Muscle layer of colon (tissue), 2 donors: ENCODE data around the gene GLRX.
"Not testable (repeated sequence)": the region's sequence is repeated elsewhere in the genome, so short reads cannot be mapped to it uniquely, and the experiment has no call there.

ENCODE experiments used
- H3K27ac ChIP-seq: one replicate; pipeline ENCODE4 v1.7.0; 2013; ENCODE audit warnings: low read depth, mild to moderate bottlenecking, low read length, moderate library complexity
- H3K27me3 ChIP-seq, 2 donors: one replicate each; pipeline ENCODE4 v1.7.0; 2013; ENCODE audit warnings: low read length in 2 of 2, mild to moderate bottlenecking in 2 of 2; ENCODE audit not compliant: insufficient read depth in 2 of 2, control insufficient read depth in 1 of 2
- H3K36me3 ChIP-seq: one replicate; pipeline ENCODE4 v1.7.0; 2013; ENCODE audit warnings: mild to moderate bottlenecking, low read length; ENCODE audit not compliant: insufficient read depth
- H3K4me1 ChIP-seq: one replicate; pipeline ENCODE4 v1.7.0; 2013; ENCODE audit warnings: mild to moderate bottlenecking, low read length; ENCODE audit not compliant: insufficient read depth
- H3K4me3 ChIP-seq, 2 donors: one replicate each; pipeline ENCODE4 v1.7.0; 2013; ENCODE audit warnings: low read length in 2 of 2, low read depth in 1 of 2, mild to moderate bottlenecking in 1 of 2, moderate library complexity in 1 of 2
- H3K9ac ChIP-seq: one replicate; pipeline ENCODE4 v1.7.0; 2013; ENCODE audit warnings: low read length
- H3K9me3 ChIP-seq: one replicate; pipeline ENCODE4 v1.7.0; 2013; ENCODE audit warnings: mild to moderate bottlenecking, low read length
- donor health status: abdominal sarcoma.
- donor health status: Adenocarcinoma of cecum.

GLRX gene

GRCh38 chr5:95822542-95823181 lies at the start of gene GLRX:
Gene GLRX (minus strand): TSS chr5:95822726. CDS start chr5:95822662, 64 bp downstream.
- Histone ChIP-seq H3K27me3 (no peaks in the 10 kb centered on the region), H3K36me3 (no peaks in the 10 kb centered on the region), H3K4me1 (peaks cover 40% of the 10 kb centered on the region), H3K9me3 (no peaks in the 10 kb centered on the region), H3K4me3 (peak within 1 kb of the TSS; percentile 95 to 99), H3K27ac (peak within 1 kb of the TSS; percentile 72), H3K9ac (peak within 1 kb of the TSS; percentile 91)

- H3K4me1 ChIP-seq = no peaks in the 10 kb centered on the region
- H3K9me3 ChIP-seq = no peaks in the 10 kb centered on the region
These were observed 48.8 kb upstream of the GLRX start for GRCh38 chr5:95871146-95871806.

GRCh38 chr5:95870105-95870672 lies 47.7 kb upstream of the GLRX start:
- H3K4me1 ChIP-seq = no peaks in the 10 kb centered on the region
- H3K27ac ChIP-seq = no peak overlapping the region
- H3K4me3 ChIP-seq = no peak overlapping the region
- H3K27me3 ChIP-seq = no peaks in the 10 kb centered on the region
- no peaks in the 10 kb centered on the region for H3K36me3 ChIP-seq
- H3K9ac ChIP-seq = no peak overlapping the region
- H3K9me3 ChIP-seq = no peaks in the 10 kb centered on the region

More at GRCh38 chr5:95871146-95871806, 48.8 kb upstream of the GLRX start:
- Histone ChIP-seq H3K9ac (no peak overlapping the region), H3K4me3 (no peak overlapping the region), H3K27ac (no peak overlapping the region), H3K27me3 (no peaks in the 10 kb centered on the region), H3K36me3 (no peaks in the 10 kb centered on the region)

GRCh38 chr5:95869173-95869855 lies 46.8 kb upstream of the GLRX start:
- not testable (repeated sequence) for H3K4me1 ChIP-seq, H3K4me3 ChIP-seq, H3K9ac ChIP-seq, H3K27ac ChIP-seq, H3K36me3 ChIP-seq, H3K9me3 ChIP-seq, H3K27me3 ChIP-seq

GRCh38 chr5:95868136-95868535 lies 45.6 kb upstream of the GLRX start:
- H3K9me3 ChIP-seq = no peaks in the 10 kb centered on the region
- H3K27me3 ChIP-seq = no peaks in the 10 kb centered on the region
- no peak overlapping the region for H3K9ac ChIP-seq
- no peaks in the 10 kb centered on the region for H3K36me3 ChIP-seq
- no peak overlapping the region for H3K4me3 ChIP-seq
- no peak overlapping the region for H3K27ac ChIP-seq
- no peaks in the 10 kb centered on the region for H3K4me1 ChIP-seq

GRCh38 chr5:95866435-95867040 lies 44.0 kb upstream of the GLRX start:
- H3K9me3 ChIP-seq = no peaks in the 10 kb centered on the region
- no peak overlapping the region for H3K9ac ChIP-seq
- no peaks in the 10 kb centered on the region for H3K4me1 ChIP-seq
- H3K27me3 ChIP-seq = no peaks in the 10 kb centered on the region
- H3K27ac ChIP-seq = no peak overlapping the region
- H3K4me3 ChIP-seq = no peak overlapping the region
- H3K36me3 ChIP-seq = no peaks in the 10 kb centered on the region

GRCh38 chr5:95864944-95865504 lies 42.5 kb upstream of the GLRX start:
- Histone ChIP-seq H3K9me3 (no peaks in the 10 kb centered on the region), H3K27ac (no peak overlapping the region), H3K4me3 (no peak overlapping the region), H3K36me3 (no peaks in the 10 kb centered on the region), H3K27me3 (no peaks in the 10 kb centered on the region), H3K9ac (no peak overlapping the region), H3K4me1 (no peaks in the 10 kb centered on the region)

- no peaks in the 10 kb centered on the region for H3K4me1 ChIP-seq
- no peaks in the 10 kb centered on the region for H3K27me3 ChIP-seq
- H3K27ac ChIP-seq = no peak overlapping the region
- H3K4me3 ChIP-seq = no peak overlapping the region
- H3K9ac ChIP-seq = no peak overlapping the region
- no peaks in the 10 kb centered on the region for H3K36me3 ChIP-seq
- no peaks in the 10 kb centered on the region for H3K9me3 ChIP-seq
These were observed 41.9 kb upstream of the GLRX start for GRCh38 chr5:95864456-95864855.

- Histone ChIP-seq H3K36me3 (no peaks in the 10 kb centered on the region), H3K27ac (no peak overlapping the region), H3K4me1 (no peaks in the 10 kb centered on the region), H3K9me3 (no peaks in the 10 kb centered on the region), H3K4me3 (no peak overlapping the region), H3K27me3 (no peaks in the 10 kb centered on the region), H3K9ac (no peak overlapping the region)
These were observed 40.8 kb upstream of the GLRX start for GRCh38 chr5:95863383-95863757.

GRCh38 chr5:95862671-95863382 lies 40.3 kb upstream of the GLRX start:
- Histone ChIP-seq H3K4me1 (no peaks in the 10 kb centered on the region), H3K36me3 (no peaks in the 10 kb centered on the region), H3K27ac (no peak overlapping the region), H3K9me3 (no peaks in the 10 kb centered on the region), H3K4me3 (no peak overlapping the region), H3K9ac (no peak overlapping the region), H3K27me3 (no peaks in the 10 kb centered on the region)
